ENCODE measurements around the gene FOXN1.

GRCh38 chr17:28529013-28529400 lies 22.9 kb downstream of the FOXN1 start:
- no peak for TF ChIP-seq POLR2AphosphoS5 (IDR thresholded peaks at IDR 0.05; ENCODE audit: borderline replicate concordance, low read depth, low read length)
- no peak for TF ChIP-seq EZH2 (IDR thresholded peaks at IDR 0.05)

Measured in SK-N-MC (cell line).